SK-N-MC (cell line): Measurements from ENCODE around the gene TRNT1.

Source experiments
- EZH2 ChIP-seq: fragments of 200-600 bp; sonication (generic); IDR thresholded peaks from one replicate; pipeline ENCODE4 v1.6.1; 2017; ENCODE audit warnings: antibody characterized with exemption
- FOXP2 ChIP-seq: optimal IDR thresholded peaks from 2 replicates; pipeline ENCODE3; 2011; ENCODE audit warnings: mild to moderate bottlenecking, moderate library complexity; ENCODE audit not compliant: insufficient read depth; ENCODE audit errors: extremely low read length, control extremely low read depth

DNA sequence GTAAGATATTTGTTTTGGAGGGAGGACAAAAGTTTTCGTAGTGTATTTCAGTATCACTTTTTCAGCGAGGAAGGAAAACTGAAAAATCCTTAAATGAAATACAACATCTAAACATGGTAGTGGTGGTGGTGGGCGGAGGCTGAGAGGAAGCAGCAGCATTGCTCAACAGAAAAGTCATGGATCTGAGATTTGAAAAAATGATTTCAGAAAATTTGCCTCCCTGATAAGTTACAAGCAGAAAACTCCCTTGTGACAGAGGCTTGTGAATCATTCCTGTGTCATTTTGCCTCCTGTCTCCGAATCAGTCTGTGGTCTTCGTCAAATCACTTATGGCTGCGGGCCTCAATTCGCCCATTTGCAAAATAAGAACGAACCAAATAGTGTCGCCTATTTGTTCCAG lies 53.7 kb downstream of the TRNT1 start:
- TF ChIP-seq EZH2 (no peak), FOXP2 (no peak)
